ENCODE data around the gene SLC29A3.

The SLC29A3 gene

GRCh38 chr10:71324743-71325142 lies 5.7 kb downstream of the SLC29A3 start:
- no peak for DNase-seq

- DNase-seq: no peak
Measured at GRCh38 chr10:71325267-71325666, 6.2 kb downstream of the SLC29A3 start.

GRCh38 chr10:71326464-71326881 lies 7.4 kb downstream of the SLC29A3 start:
- DNase-seq: no peak

DNA sequence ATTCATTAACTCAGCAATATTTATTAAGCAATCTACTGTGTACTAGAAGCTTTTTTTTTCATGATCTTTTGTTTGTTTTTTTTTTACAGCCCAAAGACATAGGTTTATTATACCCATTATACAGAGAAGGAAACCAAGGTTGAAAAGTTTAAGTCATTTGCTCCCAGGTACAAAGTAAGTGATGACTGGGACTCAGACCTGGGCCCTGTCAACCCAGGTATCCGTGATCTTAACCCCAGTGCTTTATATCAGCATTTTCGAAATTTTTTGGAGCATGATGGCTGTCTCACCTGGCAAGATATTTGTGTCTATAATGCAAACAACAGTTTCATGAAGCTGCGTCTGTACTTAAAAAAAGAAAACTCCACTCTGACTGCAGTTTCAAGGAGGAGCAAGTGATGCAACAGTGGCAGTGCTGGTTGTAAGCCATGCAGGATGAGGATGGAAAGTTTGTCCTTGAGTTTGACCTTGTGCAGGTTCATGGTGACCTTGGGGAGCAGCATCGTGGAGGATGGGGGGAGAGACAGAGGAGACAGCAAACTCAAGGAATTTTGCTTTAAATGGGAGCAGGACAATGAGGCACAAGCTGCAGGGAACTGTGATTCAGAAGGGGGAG lies 11.8 kb downstream of the SLC29A3 start:
- no peak for DNase-seq

GRCh38 chr10:71331736-71332135 lies 12.7 kb downstream of the SLC29A3 start:
- no peak for DNase-seq

GRCh38 chr10:71332466-71332865 lies 13.4 kb downstream of the SLC29A3 start:
- DNase-seq: no peak

DNA sequence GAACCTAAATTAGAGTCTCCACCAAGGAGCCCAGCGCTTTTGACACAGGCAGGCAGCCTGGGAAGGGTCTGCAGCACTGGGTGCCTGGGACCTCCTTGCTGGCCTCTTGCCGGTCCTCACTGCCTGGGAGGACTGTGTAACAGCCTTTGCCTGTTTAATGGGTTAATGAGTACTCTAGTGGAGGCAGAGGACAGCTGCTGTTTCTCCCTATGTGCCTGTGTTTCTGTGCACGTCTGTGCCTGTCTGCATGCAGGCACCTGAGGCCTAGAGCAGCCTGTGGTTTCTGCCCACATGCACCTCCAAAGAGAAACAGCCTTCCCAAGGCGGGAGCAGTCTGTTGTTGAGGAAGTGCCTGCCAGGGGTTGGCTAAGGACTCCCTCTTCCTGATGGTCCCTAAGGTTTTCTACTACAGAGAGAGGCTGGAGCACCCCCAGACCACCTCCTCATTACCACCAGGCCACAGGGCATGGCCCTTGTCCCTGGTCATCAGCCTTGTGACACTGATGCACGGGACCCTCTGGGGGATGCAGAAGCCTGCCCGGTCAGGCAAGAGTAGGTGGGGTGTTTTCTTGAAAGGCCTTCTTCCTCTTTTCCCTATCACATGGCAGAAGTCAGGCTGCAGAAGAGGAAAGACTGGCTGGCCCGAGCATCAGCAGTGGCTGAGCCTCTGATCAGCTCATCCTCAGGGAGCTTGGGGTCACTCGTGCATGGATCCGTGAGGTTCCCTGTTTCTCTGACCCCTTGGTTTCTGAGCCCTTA lies 14.2 kb downstream of the SLC29A3 start:
- DNase-seq: no peak

- no peak for DNase-seq
Measured at GRCh38 chr10:71334221-71334791, 15.2 kb downstream of the SLC29A3 start.

DNA sequence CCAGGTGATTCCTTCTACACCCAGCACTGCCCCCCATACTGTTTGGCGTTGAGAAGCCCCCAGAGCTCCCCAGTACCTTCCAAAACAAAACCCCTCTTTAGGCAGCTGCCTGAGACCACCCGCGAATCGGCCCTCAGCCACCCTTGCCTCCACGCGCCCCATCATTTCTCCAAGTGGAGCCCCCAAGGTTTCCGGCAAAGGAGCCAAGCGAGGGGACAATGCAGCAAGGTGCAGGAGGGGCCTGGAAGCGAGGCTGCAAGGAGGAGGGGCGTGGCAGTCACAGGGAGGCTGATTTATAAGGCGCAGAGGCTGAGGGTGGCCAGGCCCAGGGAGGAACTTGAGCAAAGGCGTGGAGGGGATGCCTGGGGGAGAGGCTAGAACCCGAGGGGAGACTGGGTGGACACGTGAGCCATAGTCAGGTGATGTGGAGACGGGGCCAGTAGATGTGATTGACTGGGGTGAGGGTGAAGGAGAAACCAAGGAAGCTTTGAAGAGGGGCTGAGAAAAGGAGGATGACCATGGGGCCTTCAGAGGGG lies 16.2 kb downstream of the SLC29A3 start:
- DNase-seq: no peak

GRCh38 chr10:71336632-71337031 lies 17.6 kb downstream of the SLC29A3 start:
- no peak for DNase-seq

GRCh38 chr10:71337219-71337701 lies 18.2 kb downstream of the SLC29A3 start:
- DNase-seq: no peak

- DNase-seq: no peak
Measured at GRCh38 chr10:71338728-71339495, 19.9 kb downstream of the SLC29A3 start.

GRCh38 chr10:71339796-71340589 lies 20.9 kb downstream of the SLC29A3 start:
- DNase-seq: no peak

- DNase-seq: no peak
Measured at GRCh38 chr10:71342573-71343391, 23.7 kb downstream of the SLC29A3 start.

DNA sequence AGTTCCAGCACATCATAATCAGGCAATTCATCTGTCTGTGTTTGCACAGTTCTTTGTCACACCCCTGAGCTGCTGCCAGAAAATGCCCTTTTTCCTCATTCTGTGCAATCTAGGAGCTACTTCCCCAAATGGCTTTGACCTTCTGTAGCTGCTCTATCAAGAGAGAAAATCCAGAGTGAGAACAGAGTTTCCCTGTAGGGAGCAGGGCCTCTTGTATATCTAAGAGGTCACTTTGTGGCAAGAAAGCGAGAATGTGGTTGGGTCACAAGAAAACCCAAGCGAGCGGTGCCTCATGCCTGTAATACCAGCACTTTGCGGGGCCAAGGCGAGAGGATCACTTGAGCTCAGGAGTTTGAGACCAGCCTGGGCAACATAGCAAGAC lies 24.3 kb downstream of the SLC29A3 start:
- no peak for DNase-seq

GRCh38 chr10:71344154-71344925 lies 25.3 kb downstream of the SLC29A3 start:
- DNase-seq: no peak

- DNase-seq: no peak
Measured at GRCh38 chr10:71344993-71345480, 26.0 kb downstream of the SLC29A3 start.

DNA sequence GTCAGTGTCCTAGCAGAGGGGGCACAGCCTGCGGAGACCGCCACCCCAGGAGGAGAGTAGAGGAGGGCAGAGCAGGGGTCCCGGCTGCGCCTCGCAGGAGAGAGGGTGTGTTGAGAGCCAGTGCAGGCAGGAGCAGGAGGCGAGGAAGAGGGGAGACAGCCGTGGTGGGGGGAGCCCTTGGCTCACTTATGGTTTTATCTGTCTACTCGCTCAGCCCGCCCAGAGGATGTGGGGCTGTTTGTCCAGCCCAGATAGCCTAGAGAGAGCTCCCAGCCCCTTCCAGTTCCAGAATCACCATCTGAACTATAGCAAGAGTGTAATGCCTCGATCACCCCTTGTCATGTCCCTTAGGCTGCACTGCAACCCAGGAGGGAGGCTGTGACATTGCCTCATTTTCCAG lies 26.6 kb downstream of the SLC29A3 start:
- DNase-seq: no peak

DNA sequence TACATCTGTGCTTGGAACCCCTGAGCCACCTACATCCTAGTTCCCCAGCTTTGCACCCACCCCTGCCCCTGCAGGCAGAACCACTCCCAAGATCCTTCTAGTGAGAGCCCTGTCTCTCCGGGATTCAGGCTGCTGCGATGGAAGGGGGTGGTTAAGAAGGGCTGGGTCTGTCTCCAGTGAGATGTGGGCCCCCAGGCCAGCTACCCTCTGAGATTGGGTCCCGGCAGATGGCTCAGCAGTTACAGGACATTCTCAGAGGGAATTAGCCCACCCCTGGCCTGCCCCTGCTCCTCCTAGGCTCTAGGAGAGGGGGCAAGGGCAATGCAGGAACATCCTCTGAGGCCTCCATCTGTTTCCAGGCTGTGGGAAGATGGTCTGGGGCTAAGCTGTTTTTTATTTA lies 27.7 kb downstream of the SLC29A3 start:
- no peak for DNase-seq
